ENCODE measurements around the gene DAAM2. TPM values are rescaled to one million over a fixed set of nuclear protein-coding genes. Genes with fewer than 3 reads are reported as not detected.
A peak's percentile ranks its signal among the peaks of the same experiment; 100 is the strongest.

DAAM2 gene
- total RNA-seq, 4 donors from 2014 or later, result 15.7 to 31.6 (median 20.7) TPM

GRCh38 chr6:39859025-39859424, 66.8 kb downstream of the DAAM2 start:
- Histone ChIP-seq H3K36me3 (no peaks in the 10 kb centered on the region), H3K9me3 (no peaks in the 10 kb centered on the region), H3K4me1 (no peaks in the 10 kb centered on the region), H3K27me3 (no peaks in the 10 kb centered on the region), H3K27ac (no peak overlapping the region), H3K4me3 (no peak overlapping the region)
- no peak for TF ChIP-seq EP300 (IDR thresholded peaks at IDR 0.05; ENCODE audit: low read depth)
- intact Hi-C loops (cut with DNase I; ENCODE audit: low total_unique reads), result no loop called here
- DNase-seq, result no peak
- WGBS, 2 donors (ENCODE audit: low coverage in 1 of 2), result 75 to 81% methylated on average over 1 to 2 of the region's 2 CpGs
- in situ Hi-C loops (cut with MboI; ENCODE audit: low pct_ligation_motif_present in 1 of 4, low pct_unique_long_range_greater_than_20kb in 1 of 4, low sequenced_read_pairs in 3 of 4), result loop anchor here in 2 of 4 donors (25.0 kb wide), 1 partner anchor 453 kb away; no protein-coding TSS in a partner anchor

- TF ChIP-seq POLR2AphosphoS5 (IDR thresholded peaks at IDR 0.05) (no peak), POLR2A (IDR thresholded peaks at IDR 0.05) (no peak), CTCF (IDR thresholded peaks at IDR 0.05) (no peak), EP300 (IDR thresholded peaks at IDR 0.05; ENCODE audit: low read depth) (no peak)
- in situ Hi-C loops (cut with MboI; ENCODE audit: low pct_ligation_motif_present in 1 of 4, low pct_unique_long_range_greater_than_20kb in 1 of 4, low sequenced_read_pairs in 3 of 4), result loop anchor here in 2 of 4 donors (25.0 kb wide), 1 partner anchor 451 kb away; no protein-coding TSS in a partner anchor
- no peaks in the 10 kb centered on the region for H3K4me1 ChIP-seq
- H3K27ac ChIP-seq, result no peak overlapping the region
- no peaks in the 10 kb centered on the region for H3K36me3 ChIP-seq
- WGBS, 2 donors (ENCODE audit: low coverage in 1 of 2), result 67 to 77% methylated on average over 1 to 3 of the region's 3 CpGs
- no peak overlapping the region for H3K4me3 ChIP-seq
- intact Hi-C loops (cut with DNase I; ENCODE audit: low total_unique reads), result no loop called here
- no peaks in the 10 kb centered on the region for H3K27me3 ChIP-seq
- DNase-seq, result no peak
- no peaks in the 10 kb centered on the region for H3K9me3 ChIP-seq
These were observed 69.5 kb downstream of the DAAM2 start for GRCh38 chr6:39861663-39862062.

GRCh38 chr6:39865011-39865888, 73.1 kb downstream of the DAAM2 start:
- intact Hi-C loops (cut with DNase I; ENCODE audit: low total_unique reads), result no loop called here
- H3K27me3 ChIP-seq, result no peaks in the 10 kb centered on the region
- peak; percentile 82 for DNase-seq
- H3K4me3 ChIP-seq, result no peak overlapping the region
- no peaks in the 10 kb centered on the region for H3K4me1 ChIP-seq
- H3K27ac ChIP-seq, result no peak overlapping the region
- in situ Hi-C loops (cut with MboI; ENCODE audit: low pct_ligation_motif_present in 1 of 4, low pct_unique_long_range_greater_than_20kb in 1 of 4, low sequenced_read_pairs in 3 of 4), result loop anchor here in 2 of 4 donors (25.0 kb wide), 1 partner anchor 447 kb away; no protein-coding TSS in a partner anchor
- WGBS, 2 donors (ENCODE audit: low coverage in 1 of 2), result 40 to 49% methylated on average over 9 to 15 of the region's 15 CpGs
- TF ChIP-seq CTCF (IDR thresholded peaks at IDR 0.05), result peak; percentile 67 to 85 (median 78)
- TF ChIP-seq EP300 (IDR thresholded peaks at IDR 0.05; ENCODE audit: low read depth), result no peak
- H3K9me3 ChIP-seq, result no peaks in the 10 kb centered on the region
- H3K36me3 ChIP-seq, result no peaks in the 10 kb centered on the region

GRCh38 chr6:39867592-39867991, 75.4 kb downstream of the DAAM2 start:
- in situ Hi-C loops (cut with MboI; ENCODE audit: low pct_ligation_motif_present in 1 of 4, low pct_unique_long_range_greater_than_20kb in 1 of 4, low sequenced_read_pairs in 3 of 4), result loop anchor here in 2 of 4 donors (25.0 kb wide), 1 partner anchor 445 kb away; no protein-coding TSS in a partner anchor
- H3K27me3 ChIP-seq, result no peaks in the 10 kb centered on the region
- H3K9me3 ChIP-seq, result no peaks in the 10 kb centered on the region
- DNase-seq, result no peak
- no peaks in the 10 kb centered on the region for H3K36me3 ChIP-seq
- no peak overlapping the region for H3K27ac ChIP-seq
- 67% methylated on average over 5 of the region's 6 CpGs; no CpG with 5 or more reads in 1 of the 2 donors for WGBS, 2 donors (ENCODE audit: low coverage in 1 of 2)
- TF ChIP-seq EP300 (IDR thresholded peaks at IDR 0.05; ENCODE audit: low read depth), result no peak
- TF ChIP-seq POLR2AphosphoS5 (IDR thresholded peaks at IDR 0.05), result no peak
- TF ChIP-seq CTCF (IDR thresholded peaks at IDR 0.05), result peak in 2 of 5 experiments; percentile 19 to 31
- no peak for TF ChIP-seq POLR2A (IDR thresholded peaks at IDR 0.05)
- H3K4me3 ChIP-seq, result no peak overlapping the region
- no peaks in the 10 kb centered on the region for H3K4me1 ChIP-seq
- intact Hi-C loops (cut with DNase I; ENCODE audit: low total_unique reads), result no loop called here
